C4-2B (cell line): ENCODE measurements around the gene MLLT3.

Experiments
- ZFX ChIP-seq: fragments of 450-650 bp; IDR thresholded peaks from 2 replicates; pipeline ENCODE4 v1.6.1; 2017
- TF ChIP-seq, protein P1 (sequence below): fragments of 450-650 bp; conservative IDR thresholded peaks from 2 replicates; pipeline ENCODE4 v1.5.1; 2017; ENCODE audit warnings: mild to moderate bottlenecking

GRCh38 chr9:20294046-20294750 is 328.1 kb downstream of the MLLT3 start:
- TF ChIP-seq, protein P1, sequence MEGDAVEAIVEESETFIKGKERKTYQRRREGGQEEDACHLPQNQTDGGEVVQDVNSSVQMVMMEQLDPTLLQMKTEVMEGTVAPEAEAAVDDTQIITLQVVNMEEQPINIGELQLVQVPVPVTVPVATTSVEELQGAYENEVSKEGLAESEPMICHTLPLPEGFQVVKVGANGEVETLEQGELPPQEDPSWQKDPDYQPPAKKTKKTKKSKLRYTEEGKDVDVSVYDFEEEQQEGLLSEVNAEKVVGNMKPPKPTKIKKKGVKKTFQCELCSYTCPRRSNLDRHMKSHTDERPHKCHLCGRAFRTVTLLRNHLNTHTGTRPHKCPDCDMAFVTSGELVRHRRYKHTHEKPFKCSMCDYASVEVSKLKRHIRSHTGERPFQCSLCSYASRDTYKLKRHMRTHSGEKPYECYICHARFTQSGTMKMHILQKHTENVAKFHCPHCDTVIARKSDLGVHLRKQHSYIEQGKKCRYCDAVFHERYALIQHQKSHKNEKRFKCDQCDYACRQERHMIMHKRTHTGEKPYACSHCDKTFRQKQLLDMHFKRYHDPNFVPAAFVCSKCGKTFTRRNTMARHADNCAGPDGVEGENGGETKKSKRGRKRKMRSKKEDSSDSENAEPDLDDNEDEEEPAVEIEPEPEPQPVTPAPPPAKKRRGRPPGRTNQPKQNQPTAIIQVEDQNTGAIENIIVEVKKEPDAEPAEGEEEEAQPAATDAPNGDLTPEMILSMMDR = no peak
- TF ChIP-seq ZFX = no peak
